HG03095 (cell line): ENCODE data around the gene NR3C2.

ENCODE experiments used
- ATAC-seq: cut with Tn5 transposase; IDR thresholded peaks from one replicate; pipeline ENCODE4 v1.9.1; 2021; ENCODE audit warnings: moderate library complexity; ENCODE audit not compliant: unreplicated experiment

Gene NR3C2

DNA sequence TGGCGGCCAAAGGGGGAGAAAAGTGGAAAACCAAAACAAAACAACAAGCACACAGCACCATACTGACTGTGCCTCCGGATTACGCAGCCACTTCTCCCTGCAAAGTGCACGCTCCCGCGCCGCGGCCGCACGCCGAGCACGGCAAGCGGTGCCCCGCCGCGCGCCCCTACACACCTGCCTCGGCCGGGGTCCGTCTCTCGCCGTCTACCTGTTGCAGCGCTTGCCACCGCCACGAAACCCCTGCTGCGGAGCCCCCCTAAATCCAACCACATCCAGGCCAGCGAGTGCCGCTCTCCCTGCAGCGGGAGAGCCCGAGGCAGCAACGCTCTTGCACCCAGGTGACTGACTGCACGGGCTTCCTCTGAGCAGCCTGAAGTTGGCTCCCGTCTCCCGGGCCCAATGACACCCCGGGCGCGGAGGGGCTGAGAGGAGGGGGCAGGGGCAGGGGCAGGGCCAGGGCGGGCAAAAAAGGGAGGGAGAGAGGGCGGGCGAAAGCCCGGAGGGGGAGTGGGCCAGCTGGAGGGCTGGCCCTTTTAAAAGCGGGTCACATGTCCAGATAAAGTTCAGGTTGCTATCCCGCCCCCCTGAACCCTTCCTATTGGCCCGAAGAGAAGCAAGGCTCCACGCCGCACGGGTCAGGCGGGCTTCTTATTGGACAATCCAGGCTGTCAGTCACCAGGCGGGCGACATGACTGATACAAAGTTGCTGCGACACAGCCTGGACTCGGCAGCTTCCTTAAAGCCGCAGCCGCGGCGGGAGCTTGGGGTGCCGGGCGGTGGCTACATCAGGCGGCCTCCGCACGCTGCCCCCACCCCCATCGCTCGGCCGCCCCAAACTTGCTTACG lies at the start of gene NR3C2:
TSS of gene NR3C2 (minus strand) at position 429 of the 846 bp plus-strand sequence.
- ATAC-seq, result peak; percentile 98

- no peak for ATAC-seq
Measured at GRCh38 chr4:148487181-148487580, 45.0 kb upstream of the NR3C2 start.

DNA sequence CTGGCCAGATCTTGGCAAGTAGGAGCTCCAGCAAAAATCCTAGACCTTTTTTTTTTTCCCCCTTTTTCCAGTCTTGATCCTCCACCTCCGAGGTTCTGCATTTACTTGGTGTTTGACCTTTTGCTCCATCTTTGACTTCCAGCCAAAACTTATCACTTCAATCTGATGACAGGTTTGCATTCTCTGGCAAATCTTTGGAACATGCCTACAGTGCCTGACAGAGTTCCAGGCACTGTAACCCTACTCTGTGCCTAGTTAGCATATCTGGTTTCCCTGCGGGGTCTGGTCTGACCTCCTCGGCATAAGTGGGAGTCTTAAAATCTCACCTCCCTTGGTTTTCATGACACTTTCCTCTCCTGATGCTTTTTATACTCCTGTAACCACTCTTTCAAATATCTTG lies 39.4 kb upstream of the NR3C2 start:
- ATAC-seq, result no peak

GRCh38 chr4:148477276-148477675 lies 35.1 kb upstream of the NR3C2 start:
- ATAC-seq, result no peak

DNA sequence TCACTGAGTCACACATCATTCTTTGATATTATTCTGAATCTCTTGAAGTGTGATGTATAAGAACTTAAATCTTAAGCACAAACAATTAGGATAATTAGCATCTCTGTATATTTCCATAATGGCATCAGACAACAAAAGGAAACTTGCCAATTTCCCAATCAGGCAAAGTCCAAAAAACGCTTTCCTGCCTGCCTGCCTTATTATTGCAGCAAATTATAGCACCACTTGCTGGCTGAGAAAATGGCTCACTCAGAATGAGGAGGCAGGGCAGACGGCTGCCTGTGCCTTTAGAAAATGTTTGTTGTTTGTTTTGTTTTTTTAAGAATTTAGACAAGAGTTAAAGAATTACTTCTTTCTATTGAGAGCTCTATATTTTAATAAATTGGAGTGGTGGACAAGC lies 27.7 kb upstream of the NR3C2 start:
- ATAC-seq, result no peak

- no peak for ATAC-seq
Measured at GRCh38 chr4:148454835-148455234, 12.6 kb upstream of the NR3C2 start.

DNA sequence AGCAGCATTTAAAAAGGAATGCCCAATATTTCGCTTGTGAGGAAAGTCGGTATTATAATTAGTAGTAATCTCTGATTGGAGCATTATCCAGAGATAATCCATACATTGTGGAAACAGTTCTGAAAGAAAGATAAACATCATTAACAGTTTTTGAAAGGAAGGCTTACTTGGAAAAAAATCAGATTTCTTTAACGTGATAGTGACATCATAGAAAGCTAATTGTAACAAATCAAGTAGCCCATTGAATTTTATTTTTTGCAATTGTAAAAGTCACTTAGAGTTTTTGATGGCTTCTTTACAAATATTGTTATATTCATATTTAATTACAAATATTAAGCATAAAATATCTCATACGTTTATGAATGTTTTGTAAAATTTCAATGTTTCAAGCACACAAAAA lies 11.6 kb upstream of the NR3C2 start:
- ATAC-seq, result no peak

DNA sequence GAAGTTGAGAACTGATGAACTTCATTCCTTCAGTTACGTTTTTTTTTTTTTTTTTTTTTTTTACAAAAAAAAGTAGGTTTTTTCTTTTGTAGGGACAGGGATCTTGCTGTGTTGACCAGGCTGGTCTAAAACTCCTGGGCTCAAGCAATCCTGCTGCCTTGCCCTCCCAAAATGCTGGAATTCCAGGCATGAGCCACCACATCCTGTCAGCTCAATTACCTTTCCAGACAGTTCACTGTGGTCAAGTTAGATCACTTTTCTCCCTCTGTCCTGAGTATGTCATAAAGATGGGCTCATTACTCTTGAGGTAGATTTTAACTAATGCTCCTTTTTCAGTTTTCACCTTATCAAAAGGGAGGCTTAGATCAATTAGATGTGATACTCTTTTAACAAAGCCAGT lies 10.8 kb upstream of the NR3C2 start:
- no peak for ATAC-seq

DNA sequence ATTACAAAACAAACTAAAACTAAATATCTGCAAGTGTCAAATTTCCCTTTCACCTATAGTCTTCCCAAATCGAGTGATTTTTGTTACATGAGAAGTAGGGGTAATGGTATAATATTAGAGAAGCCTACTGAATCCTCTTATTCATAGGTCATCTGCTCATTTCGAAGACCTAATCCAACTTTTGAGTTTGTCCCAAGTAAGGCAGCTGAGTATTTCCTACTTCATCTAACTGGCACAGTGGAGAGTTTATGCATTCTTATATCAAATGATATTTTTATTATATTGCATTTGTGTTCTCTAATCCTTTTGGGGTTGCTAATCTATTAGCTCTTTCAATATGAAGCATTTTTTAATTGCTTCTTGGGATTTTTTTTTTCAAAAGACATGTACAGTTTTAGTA lies 7.7 kb upstream of the NR3C2 start:
- no peak for ATAC-seq

- no peak for ATAC-seq
Measured at GRCh38 chr4:148448141-148448540, 5.9 kb upstream of the NR3C2 start.

DNA sequence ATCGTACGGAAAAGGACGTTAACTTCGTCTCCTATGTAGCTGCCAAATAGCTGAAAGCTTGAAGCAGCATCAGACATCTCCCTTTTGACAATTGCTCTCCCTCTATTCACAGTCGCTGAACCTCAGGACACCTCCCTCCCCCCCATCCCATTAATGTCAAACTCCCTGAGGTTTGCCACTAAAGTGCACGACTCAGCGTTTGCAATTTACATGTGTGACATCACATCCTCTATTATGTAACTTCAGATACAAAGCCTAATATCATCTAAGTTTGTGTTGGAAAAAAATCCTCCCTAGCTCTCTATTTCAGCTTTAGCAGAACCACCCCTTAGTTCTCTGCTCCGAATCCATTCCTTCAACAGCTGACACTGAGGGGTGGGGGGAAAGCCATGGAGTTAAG lies 5.5 kb upstream of the NR3C2 start:
- ATAC-seq, result no peak

- ATAC-seq, result no peak
Measured at GRCh38 chr4:148445860-148446330, 3.7 kb upstream of the NR3C2 start.

- no peak for ATAC-seq
Measured at GRCh38 chr4:148445071-148445859, 3.1 kb upstream of the NR3C2 start.

DNA sequence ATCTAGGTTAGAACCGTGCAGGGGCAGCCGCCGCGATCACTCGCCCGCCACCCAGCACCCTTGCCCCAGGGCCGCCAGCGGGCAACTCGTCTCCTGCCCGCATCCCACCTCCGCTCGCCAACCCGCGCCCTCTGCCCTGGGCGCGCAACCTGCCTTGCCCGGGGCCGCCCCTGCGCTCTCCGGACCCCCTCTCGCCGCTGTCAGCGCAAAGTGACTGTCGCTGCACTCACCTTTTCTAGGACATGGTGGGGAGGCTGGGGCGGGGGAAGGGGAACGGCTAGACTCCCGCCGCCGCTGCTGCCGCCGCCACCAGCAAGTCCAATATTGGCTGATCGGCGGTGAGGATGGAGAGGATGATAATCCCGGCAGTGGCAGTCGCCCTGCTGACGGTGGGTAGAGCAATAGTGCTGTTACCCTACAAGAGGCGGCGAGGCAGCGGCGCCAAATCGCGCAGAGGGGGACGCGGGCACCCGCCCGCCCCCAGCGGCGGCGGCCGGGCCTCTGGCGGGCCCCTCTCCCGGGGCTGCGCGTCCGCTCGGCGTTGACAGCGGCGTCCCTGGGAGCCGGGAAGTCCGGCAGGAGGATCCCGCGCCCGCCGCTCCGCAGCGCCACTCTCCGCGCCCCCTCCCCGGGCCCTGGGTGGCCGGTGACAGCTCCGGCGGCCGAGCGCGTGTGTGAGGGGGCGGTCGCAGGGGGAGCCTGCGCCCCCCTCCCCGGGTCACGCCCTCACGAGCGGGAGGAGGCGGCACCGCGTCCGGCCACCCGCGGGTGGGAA lies 2.3 kb upstream of the NR3C2 start:
- no peak for ATAC-seq

- no peak for ATAC-seq
Measured at GRCh38 chr4:148443512-148444295, 1.5 kb upstream of the NR3C2 start.

- peak; percentile 4 for ATAC-seq
Measured at GRCh38 chr4:148442832-148443511, 758 bp upstream of the NR3C2 start.

GRCh38 chr4:148441624-148441985 lies 609 bp downstream of the NR3C2 start:
- no peak for ATAC-seq

DNA sequence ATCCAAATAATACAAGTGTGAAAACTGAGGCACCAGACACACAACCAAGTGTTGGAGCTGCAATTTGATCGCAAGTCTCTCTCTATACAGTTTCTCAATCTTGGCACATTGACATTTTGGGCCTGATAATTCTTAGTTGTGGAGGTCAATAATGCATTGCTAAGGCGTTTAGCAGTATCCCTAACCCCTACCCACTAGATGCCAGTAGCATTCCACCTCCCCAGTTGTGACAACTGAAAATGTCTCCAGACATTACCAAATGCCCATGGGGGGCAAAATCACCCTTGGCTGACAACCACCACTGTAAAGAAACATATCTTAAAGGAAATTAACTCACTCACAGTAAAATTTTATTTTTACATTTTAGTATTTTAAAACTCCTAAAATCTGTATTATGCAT lies 4.2 kb downstream of the NR3C2 start:
- ATAC-seq, result no peak

DNA sequence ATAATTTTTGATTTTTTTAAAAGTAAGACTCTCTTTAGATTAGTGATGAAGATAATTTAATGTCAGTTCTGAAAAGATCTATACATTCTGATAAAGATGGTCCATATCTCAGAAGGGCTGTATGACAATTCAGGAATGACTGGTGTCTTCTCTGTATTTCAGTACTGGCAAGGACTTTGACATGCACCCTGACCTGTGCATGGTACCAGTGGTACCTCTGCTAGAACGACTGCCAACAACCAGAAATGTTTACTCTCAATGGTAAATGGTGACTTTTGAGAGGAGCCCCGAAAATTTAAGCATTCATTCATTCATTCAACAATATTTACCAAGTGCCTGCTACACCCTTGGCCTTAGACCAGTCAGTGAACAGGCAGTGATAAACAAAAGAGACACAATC lies 4.8 kb downstream of the NR3C2 start:
- no peak for ATAC-seq

DNA sequence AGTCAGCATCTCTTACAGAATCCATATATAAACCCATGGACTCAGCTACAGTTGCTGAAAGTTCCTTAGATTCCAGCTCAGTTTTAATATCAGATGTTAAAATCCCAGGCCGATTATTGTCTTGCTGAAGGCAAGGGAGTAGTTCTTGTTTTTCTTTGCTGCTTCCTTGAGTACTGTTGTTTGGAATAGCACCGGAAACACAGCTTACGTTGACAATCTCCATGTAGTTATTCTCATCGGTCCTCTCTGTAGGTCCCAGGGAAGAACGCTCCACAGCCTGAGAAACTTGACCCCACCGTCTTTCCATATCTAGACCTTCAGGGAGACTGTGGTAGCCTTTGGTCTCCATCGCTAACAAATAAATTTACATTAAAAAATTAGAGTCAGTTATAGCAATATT lies 5.7 kb downstream of the NR3C2 start:
- no peak for ATAC-seq
